Measurements from ENCODE around the gene MIEF2. TPM values are rescaled to one million over a fixed set of nuclear protein-coding genes. Genes with fewer than 3 reads are reported as not detected.
A peak's percentile ranks its signal among the peaks of the same experiment; 100 is the strongest.
"Not testable (repeated sequence)": the region's sequence is repeated elsewhere in the genome, so short reads cannot be mapped to it uniquely, and the experiment has no call there.

MIEF2 gene
- total RNA-seq (2021; fragmentation: NEBNext Ultra II Directional; extraction: Animal tissue kit (Norgen Biotek cat#: 25700)), result 10 to 100 TPM; 13.3 to 19.9 (median 16.6) TPM
- long read RNA-seq, transcript MIEF2-201 (4 exons, 3,364 nt), result major isoform, 18 of 29 reads
- long read RNA-seq, partial matches to known transcripts, result 1 of 29 reads
- long read RNA-seq, other reads (novel, unspliced or antisense), result 6 of 29 reads

GRCh38 chr17:18260332-18261145 is at the start of gene MIEF2:
MIEF2 (plus strand) TSS chr17:18260662; CDS start chr17:18262721, 2,059 bp downstream.
- H3K27me3 Mint-ChIP-seq (ENCODE audit: insufficient read depth), result no peaks in the 10 kb centered on the region
- no peaks in the 10 kb centered on the region for H3K9me3 Mint-ChIP-seq
- peak within 1 kb of the TSS; percentile 91 for H3K4me3 Mint-ChIP-seq
- peaks cover 1% of the 10 kb centered on the region; the same call in 1 of the 2 replicates for H3K36me3 Mint-ChIP-seq (ENCODE audit: low read depth)
- peak within 1 kb of the TSS; percentile 90 for H3K27ac Mint-ChIP-seq
- no peak for TF ChIP-seq CTCF (IDR thresholded peaks at IDR 0.05)
- peak; percentile 90 for DNase-seq
- peaks cover 33% of the 10 kb centered on the region for H3K4me1 Mint-ChIP-seq (ENCODE audit: low read depth)

GRCh38 chr17:18213666-18214270 is 46.7 kb upstream of the MIEF2 start:
- H3K36me3 Mint-ChIP-seq (ENCODE audit: low read depth), result peaks cover 4% of the 10 kb centered on the region; the same call in 1 of the 2 replicates
- no peaks in the 10 kb centered on the region for H3K9me3 Mint-ChIP-seq
- DNase-seq, result no peak
- no peak overlapping the region for H3K4me3 Mint-ChIP-seq
- H3K27me3 Mint-ChIP-seq (ENCODE audit: insufficient read depth), result peaks cover 2% of the 10 kb centered on the region
- no peak for TF ChIP-seq CTCF (IDR thresholded peaks at IDR 0.05)
- peaks cover 4% of the 10 kb centered on the region for H3K4me1 Mint-ChIP-seq (ENCODE audit: low read depth)
- H3K27ac Mint-ChIP-seq, result no peak overlapping the region

- not testable (repeated sequence) for H3K27ac Mint-ChIP-seq
Observed at GRCh38 chr17:18216906-18217305, 43.6 kb upstream of the MIEF2 start.

GRCh38 chr17:18217412-18218015 is 42.9 kb upstream of the MIEF2 start:
- peak; percentile 92 for TF ChIP-seq CTCF (IDR thresholded peaks at IDR 0.05)
- Mint-ChIP-seq H3K9me3 (no peaks in the 10 kb centered on the region), H3K4me1 (ENCODE audit: low read depth) (peaks cover 26% of the 10 kb centered on the region), H3K27ac (no peak overlapping the region), H3K36me3 (ENCODE audit: low read depth) (no peaks in the 10 kb centered on the region), H3K4me3 (no peak overlapping the region), H3K27me3 (ENCODE audit: insufficient read depth) (no peaks in the 10 kb centered on the region; the same call in none of the 2 replicates)
- DNase-seq, result peak; percentile 42

More at GRCh38 chr17:18216906-18217305, 43.6 kb upstream of the MIEF2 start:
- not testable (repeated sequence) for H3K9me3 Mint-ChIP-seq; DNase-seq; H3K4me3 Mint-ChIP-seq; H3K36me3 Mint-ChIP-seq (ENCODE audit: low read depth); H3K27me3 Mint-ChIP-seq (ENCODE audit: insufficient read depth)
- peaks cover 26% of the 10 kb centered on the region for H3K4me1 Mint-ChIP-seq (ENCODE audit: low read depth)

- no peak overlapping the region for H3K4me3 Mint-ChIP-seq
Observed at GRCh38 chr17:18218756-18219415, 41.6 kb upstream of the MIEF2 start.

More at GRCh38 chr17:18218756-18219415, 41.6 kb upstream of the MIEF2 start:
- H3K4me1 Mint-ChIP-seq (ENCODE audit: low read depth), result peaks cover 26% of the 10 kb centered on the region
- DNase-seq, result peak; percentile 45
- H3K27me3 Mint-ChIP-seq (ENCODE audit: insufficient read depth), result no peaks in the 10 kb centered on the region; the same call in none of the 2 replicates
- H3K36me3 Mint-ChIP-seq (ENCODE audit: low read depth), result no peaks in the 10 kb centered on the region
- H3K27ac Mint-ChIP-seq, result peak overlapping the region; percentile 62
- no peak for TF ChIP-seq CTCF (IDR thresholded peaks at IDR 0.05)
- H3K9me3 Mint-ChIP-seq, result no peaks in the 10 kb centered on the region
